H1 (cell line): Measurements from ENCODE around the gene AFF1. TPM values are rescaled to one million over a fixed set of nuclear protein-coding genes. Genes with fewer than 3 reads are reported as not detected.

ENCODE experiments used
- CTCF ChIA-PET: fragments of 300-600 bp; sonication (Branson Sonifier 250); formaldehyde crosslinking; loops from one replicate; lab custom pipeline; 2021; ENCODE audit not compliant: partially characterized antibody; lab: Charles Lee
- POLR2A ChIA-PET: fragments of 300-600 bp; sonication (Branson Sonifier 250); formaldehyde crosslinking; loops from one replicate; lab custom pipeline; 2021; ENCODE audit warnings: inconsistent platforms; ENCODE audit not compliant: partially characterized antibody; lab: Charles Lee
- DNase-seq, 2 experiments: peaks; one replicate each; pipeline versions ENCODE4 v3.0.0 to v3.0.0-alpha.2; 2010 to 2022; ENCODE audit warnings: low spot score in 2 of 2, low read depth in 1 of 2, mixed read lengths in 1 of 2
- FAIRE-seq: peaks from 2 replicates; lab custom pipeline; 2011; peaks lifted over from hg19 to GRCh38; lab: Jason Lieb, UNC
- H2AFZ ChIP-seq: 2 replicates; pipeline ENCODE4 v1.8.1; 2012; ENCODE audit warnings: low read length, inconsistent platforms
- H2AK5ac ChIP-seq: 2 replicates; pipeline ENCODE4 v1.6.1; 2013; ENCODE audit warnings: low read depth, low read length
- H2BK120ac ChIP-seq: replicated peaks from 2 replicates; pipeline ENCODE3; 2013; ENCODE audit warnings: low read depth, low read length, inconsistent platforms
- H2BK12ac ChIP-seq: 2 replicates; pipeline ENCODE4 v1.6.1; 2013; ENCODE audit warnings: low read depth, low read length
- H2BK15ac ChIP-seq: 2 replicates; pipeline ENCODE4 v1.6.1; 2013; ENCODE audit warnings: low read length
- H2BK20ac ChIP-seq: 2 replicates; pipeline ENCODE4 v1.6.1; 2013; ENCODE audit warnings: low read length
- H2BK5ac ChIP-seq: 2 replicates; pipeline ENCODE4 v1.6.1; 2013; ENCODE audit warnings: low read depth, low read length
- H3K14ac ChIP-seq: 2 replicates; pipeline ENCODE4 v1.6.1; 2013; ENCODE audit warnings: inconsistent platforms; ENCODE audit not compliant: insufficient read length
- H3K18ac ChIP-seq: 2 replicates; pipeline ENCODE4 v1.6.1; 2013; ENCODE audit warnings: low read length; ENCODE audit errors: extremely low read depth
- H3K23ac ChIP-seq: 2 replicates; pipeline ENCODE4 v1.6.1; 2013; ENCODE audit warnings: inconsistent platforms; ENCODE audit not compliant: insufficient read length
- H3K23me2 ChIP-seq: 2 replicates; pipeline ENCODE4 v1.6.1; 2013; ENCODE audit warnings: low read depth, low read length
- H3K27ac ChIP-seq: 2 replicates; pipeline ENCODE4 v1.6.1; 2011; ENCODE audit warnings: low read depth, low read length, inconsistent platforms
- H3K27me3 ChIP-seq, 4 experiments: replicated peaks in 1 of 4; 1 replicate in 1 of 4; 2 replicates in 3 of 4; pipeline versions ENCODE4 v1.6.1 to v1.8.1; 2011 to 2013; ENCODE audit warnings: low read length in 3 of 4, mild to moderate bottlenecking in 3 of 4, inconsistent platforms in 2 of 4, mixed read lengths in 2 of 4, moderate library complexity in 1 of 4; ENCODE audit not compliant: control insufficient read depth in 3 of 4, insufficient read depth in 3 of 4; ENCODE audit errors: extremely low read depth in 1 of 4
- H3K36me3 ChIP-seq, 4 experiments: 2 replicates each; pipeline versions ENCODE4 v1.6.1 to v1.8.1; 2011 to 2013; ENCODE audit warnings: mild to moderate bottlenecking in 4 of 4, low read length in 3 of 4, moderate library complexity in 2 of 4, control low read depth in 1 of 4, inconsistent platforms in 1 of 4; ENCODE audit not compliant: insufficient read depth in 4 of 4, control insufficient read depth in 2 of 4
- H3K4ac ChIP-seq: replicated peaks from 2 replicates; pipeline ENCODE3; 2013; ENCODE audit warnings: low read length, low read depth, mixed read lengths, inconsistent platforms; ENCODE audit not compliant: insufficient read length
- H3K4me1 ChIP-seq, 4 experiments: replicated peaks in 1 of 4; 1 replicate in 1 of 4; 2 replicates in 3 of 4; pipeline versions ENCODE4 v1.6.1 to v1.8.1; 2011 to 2013; ENCODE audit warnings: low read length in 3 of 4, inconsistent platforms in 2 of 4, mixed read lengths in 1 of 4; ENCODE audit not compliant: insufficient read depth in 4 of 4, control insufficient read depth in 3 of 4
- H3K4me2 ChIP-seq, 2 experiments: 2 replicates each; pipeline versions ENCODE4 v1.6.1 to v1.8.1; 2011 to 2013; ENCODE audit warnings: low read depth in 2 of 2, low read length in 2 of 2, control low read depth in 1 of 2, inconsistent platforms in 1 of 2, mild to moderate bottlenecking in 1 of 2; ENCODE audit not compliant: insufficient read depth in 1 of 2
- H3K4me3 ChIP-seq, 4 experiments: fragments of 200-600, 300-600 bp in 1 of 4; sonication (generic), shearing (Covaris generic), sonication (Bioruptor Twin) in 1 of 4; 2 replicates each; pipeline versions ENCODE4 v1.5.1 to v1.8.1; 2011 to 2016; ENCODE audit warnings: low read length in 4 of 4, low read depth in 3 of 4, control low read depth in 2 of 4, inconsistent platforms in 2 of 4, mild to moderate bottlenecking in 2 of 4, mixed read lengths in 1 of 4, moderate library complexity in 1 of 4; ENCODE audit not compliant: insufficient read depth in 2 of 4; ENCODE audit errors: extremely low read depth in 1 of 4
- H3K56ac ChIP-seq: replicated peaks from 2 replicates; pipeline ENCODE3; 2013; ENCODE audit warnings: low read depth, mild to moderate bottlenecking, mixed read lengths, low read length, inconsistent platforms; ENCODE audit not compliant: insufficient read length
- H3K79me1 ChIP-seq: 2 replicates; pipeline ENCODE4 v1.6.1; 2013; ENCODE audit warnings: low read depth, low read length, control low read depth
- H3K79me2 ChIP-seq, 2 experiments: 2 replicates each; pipeline versions ENCODE4 v1.6.1 to v1.8.1; 2012 to 2013; ENCODE audit warnings: low read length in 2 of 2, mild to moderate bottlenecking in 2 of 2, inconsistent platforms in 1 of 2; ENCODE audit not compliant: insufficient read depth in 2 of 2, control insufficient read depth in 1 of 2
- H3K9ac ChIP-seq, 4 experiments: replicated peaks in 1 of 4; 1 replicate in 1 of 4; 2 replicates in 3 of 4; pipeline versions ENCODE4 v1.6.1 to v1.8.1; 2011 to 2013; ENCODE audit warnings: low read depth in 3 of 4, low read length in 3 of 4, control low read depth in 2 of 4, mild to moderate bottlenecking in 2 of 4, moderate library complexity in 2 of 4, inconsistent platforms in 1 of 4; ENCODE audit errors: extremely low read depth in 1 of 4
- H3K9me3 ChIP-seq, 2 experiments: 2 replicates each; pipeline versions ENCODE4 v1.6.1 to v1.8.1; 2012 to 2013; ENCODE audit warnings: mild to moderate bottlenecking in 2 of 2, moderate library complexity in 2 of 2, control low read depth in 1 of 2, inconsistent platforms in 1 of 2, low read depth in 1 of 2, low read length in 1 of 2, mixed read lengths in 1 of 2; ENCODE audit not compliant: insufficient read depth in 2 of 2
- H4K20me1 ChIP-seq, 2 experiments: replicated peaks in 1 of 2; 2 replicates each; pipeline versions ENCODE3 to v1.8.1; 2011 to 2013; ENCODE audit warnings: inconsistent platforms in 2 of 2, low read length in 2 of 2, mild to moderate bottlenecking in 1 of 2; ENCODE audit not compliant: insufficient read depth in 2 of 2, control insufficient read depth in 1 of 2
- H4K5ac ChIP-seq: 2 replicates; pipeline ENCODE4 v1.6.1; 2013; ENCODE audit warnings: low read length, low read depth, mixed read lengths, inconsistent platforms; ENCODE audit not compliant: insufficient read length
- H4K8ac ChIP-seq: 2 replicates; pipeline ENCODE4 v1.8.0; 2013; ENCODE audit warnings: mild to moderate bottlenecking, moderate library complexity, low read length, inconsistent platforms; ENCODE audit not compliant: insufficient read depth; ENCODE audit errors: extremely low read depth
- H4K91ac ChIP-seq: replicated peaks from 2 replicates; pipeline ENCODE3; 2013; ENCODE audit warnings: low read length, mixed read lengths, inconsistent platforms; ENCODE audit not compliant: insufficient read length
- ASH2L ChIP-seq: fragments of 200-600, 300-600 bp; sonication (generic); IDR thresholded peaks from one replicate; pipeline ENCODE4 v1.7.1; 2017; ENCODE audit warnings: low read length
- BACH1 ChIP-seq: IDR thresholded peaks from 2 replicates; pipeline ENCODE4 v1.6.1; 2012; ENCODE audit warnings: low read length, improper control_type of control experiment
- CTBP2 ChIP-seq: IDR thresholded peaks from 2 replicates; pipeline ENCODE4 v1.7.0; 2011; ENCODE audit warnings: borderline replicate concordance, mild to moderate bottlenecking, moderate library complexity, mixed read lengths, low read length; ENCODE audit not compliant: insufficient read depth, insufficient read length
- GABPA ChIP-seq: IDR thresholded peaks from 2 replicates; pipeline ENCODE4 v1.6.1; 2011; ENCODE audit warnings: mild to moderate bottlenecking, low read length, moderate library complexity, borderline replicate concordance; ENCODE audit not compliant: insufficient read depth
- HDAC6 ChIP-seq: IDR thresholded peaks from one replicate; pipeline ENCODE4 v1.7.1; 2012; ENCODE audit warnings: low read depth, mild to moderate bottlenecking, inconsistent platforms, low read length, moderate library complexity
- SIRT6 ChIP-seq: IDR thresholded peaks from one replicate; pipeline ENCODE4 v1.7.1; 2012; ENCODE audit warnings: low read length, inconsistent platforms
- TAF1 ChIP-seq: IDR thresholded peaks from 2 replicates; pipeline ENCODE4 v1.6.1; 2011; ENCODE audit warnings: mild to moderate bottlenecking, low read depth, low read length
- YY1 ChIP-seq: IDR thresholded peaks from 2 replicates; pipeline ENCODE4 v1.6.1; 2011; ENCODE audit warnings: low read depth, mild to moderate bottlenecking, low read length
- WGBS, 2 experiments: shearing (Covaris generic) in 1 of 2; methylation state at CpG; one replicate each; pipeline versions ENCODE4 v1.1.6 to v1.1.7; 2013 to 2015; ENCODE audit warnings: low lambda C conversion rate in 2 of 2, mixed read lengths in 2 of 2, inconsistent platforms in 1 of 2, low coverage in 1 of 2, missing lambda C conversion rate in 1 of 2; ENCODE audit not compliant: insufficient replicate concordance in 2 of 2, insufficient coverage in 1 of 2, insufficient read length in 1 of 2; ENCODE audit errors: extremely low coverage in 1 of 2, missing lambda C conversion rate in 1 of 2; 5-methylcytosine and 5-hydroxymethylcytosine counted together
- polyA plus RNA-seq, 7 experiments: library from polyadenylated mRNA; depleted of rRNA in 3 of 7; stranded (reverse) in 5 of 7; unstranded in 2 of 7; fragments of >200 nt in 5 of 7; fragments of 200-250 nt in 2 of 7; gene quantifications; 1 replicate in 5 of 7; 2 replicates in 1 of 7; 4 replicates in 1 of 7; pipeline versions ENCODE4 v1.2.1 to v1.2.3, GENCODE V29; 2011 to 2013; ENCODE audit warnings: missing spikeins in 2 of 7, mixed read lengths in 2 of 7
- total RNA-seq: library from RNA; stranded (reverse); fragmentation: NEBNext Ultra II Directional; extraction: Animal tissue kit (Norgen Biotek cat#: 25700); gene quantifications from 2 replicates; pipeline ENCODE4 v1.2.1, GENCODE V29; 2021
- TF ChIP-seq, protein P1 (sequence below): IDR thresholded peaks from 2 replicates; pipeline ENCODE4 v1.6.1; 2012; ENCODE audit warnings: inconsistent platforms
- TF ChIP-seq, protein P2 (sequence below): IDR thresholded peaks from 2 replicates; pipeline ENCODE4 v1.6.1; 2011; ENCODE audit warnings: low read length, improper control_type of control experiment

The AFF1 gene
- total and polyA plus RNA-seq, 2 of the 8 experiments (the other 6 are each of a cell fraction or from before 2014, with no cell fraction given) = 14.8 to 85.5 TPM

DNA sequence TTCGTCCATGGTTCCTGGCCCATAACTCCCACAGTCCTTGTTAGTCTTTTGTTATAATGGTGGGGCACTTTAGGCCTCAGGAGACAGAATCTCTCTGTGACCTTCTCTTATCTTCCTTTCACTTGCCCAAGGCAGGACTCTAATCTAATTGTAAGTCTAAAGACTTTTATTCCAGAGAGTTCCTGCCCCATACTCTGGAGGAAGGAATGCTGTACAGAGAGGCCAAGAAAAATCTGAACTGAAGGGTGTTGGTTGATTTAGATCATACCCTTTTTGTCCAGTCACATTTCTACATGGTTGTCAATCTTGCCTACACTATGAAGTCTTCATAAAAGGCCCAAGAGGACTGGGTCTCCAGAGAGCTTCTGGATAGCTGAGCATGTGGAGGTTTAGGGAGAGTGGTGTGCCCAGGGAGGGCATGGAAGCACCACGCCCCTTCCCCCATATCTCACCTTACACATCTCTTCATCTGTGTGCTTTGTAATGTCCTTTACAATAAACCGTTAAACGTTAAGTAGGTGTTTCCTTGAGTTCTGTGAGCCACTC, 84.5 kb downstream of the AFF1 start:
- ChIA-PET POLR2A (interaction anchor here (0.6 to 0.7 kb wide), 2 partner anchors 51 to 83 kb away, joined by 3 to 4 read pairs; no protein-coding TSS in a partner anchor), CTCF (no interaction called here)
- H3K79me1 ChIP-seq = no peaks in the 10 kb centered on the region; the same call in 1 of the 2 replicates
- H3K79me2 ChIP-seq = peaks cover 3 to 93% of the 10 kb centered on the region in 2 experiments; a peak in 3 of 4 replicates
- no peak overlapping the region for H3K27ac ChIP-seq
- H3K4me1 ChIP-seq = peaks cover 0 to 5% (median 5%) of the 10 kb centered on the region in 4 experiments; a peak in 4 of 7 replicates
- no peak overlapping the region for H2BK120ac ChIP-seq
- no peak overlapping the region for H3K9ac ChIP-seq
- H4K8ac ChIP-seq = no peak overlapping the region
- H3K36me3 ChIP-seq = no peaks in the 10 kb centered on the region
- 93% methylated on average over 4 of the region's 4 CpGs; no CpG with 5 or more reads in 1 of the 2 experiments for WGBS, 2 experiments
- H2BK20ac ChIP-seq = no peak overlapping the region
- FAIRE-seq (no peak), DNase-seq (no peak)
- H2AK5ac ChIP-seq = no peak overlapping the region
- H3K23ac ChIP-seq = no peak overlapping the region
- no peak overlapping the region for H4K91ac ChIP-seq
- no peak overlapping the region for H3K4me3 ChIP-seq
- peaks cover 0 to 2% of the 10 kb centered on the region in 2 experiments for H4K20me1 ChIP-seq
- H3K4ac ChIP-seq = no peak overlapping the region
- no peak overlapping the region for H3K14ac ChIP-seq
- no peak overlapping the region for H2BK5ac ChIP-seq
- no peak overlapping the region for H3K18ac ChIP-seq
- no peak overlapping the region for H2AFZ ChIP-seq
- no peak overlapping the region for H2BK12ac ChIP-seq
- no peak overlapping the region for H4K5ac ChIP-seq
- H3K56ac ChIP-seq = no peak overlapping the region
- no peak overlapping the region for H3K4me2 ChIP-seq
- no peaks in the 10 kb centered on the region for H3K9me3 ChIP-seq
- no peaks in the 10 kb centered on the region for H3K27me3 ChIP-seq
- no peaks in the 10 kb centered on the region for H3K23me2 ChIP-seq
- no peak overlapping the region for H2BK15ac ChIP-seq
- TF ChIP-seq, protein P1, sequence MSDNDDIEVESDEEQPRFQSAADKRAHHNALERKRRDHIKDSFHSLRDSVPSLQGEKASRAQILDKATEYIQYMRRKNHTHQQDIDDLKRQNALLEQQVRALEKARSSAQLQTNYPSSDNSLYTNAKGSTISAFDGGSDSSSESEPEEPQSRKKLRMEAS = no peak
- TF ChIP-seq BACH1 (no peak), GABPA (no peak), HDAC6 (no peak), SIRT6 (no peak), TAF1 (no peak), ASH2L (no peak), YY1 (no peak), CTBP2 (no peak)
- TF ChIP-seq, protein P2, sequence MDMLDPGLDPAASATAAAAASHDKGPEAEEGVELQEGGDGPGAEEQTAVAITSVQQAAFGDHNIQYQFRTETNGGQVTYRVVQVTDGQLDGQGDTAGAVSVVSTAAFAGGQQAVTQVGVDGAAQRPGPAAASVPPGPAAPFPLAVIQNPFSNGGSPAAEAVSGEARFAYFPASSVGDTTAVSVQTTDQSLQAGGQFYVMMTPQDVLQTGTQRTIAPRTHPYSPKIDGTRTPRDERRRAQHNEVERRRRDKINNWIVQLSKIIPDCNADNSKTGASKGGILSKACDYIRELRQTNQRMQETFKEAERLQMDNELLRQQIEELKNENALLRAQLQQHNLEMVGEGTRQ = no peak
